Lung (tissue), 12 donors: ENCODE data around the gene CCDC82. TPM values are rescaled to one million over a fixed set of nuclear protein-coding genes. Genes with fewer than 3 reads are reported as not detected.

ENCODE experiments used
- ATAC-seq: fragments of 200-7000 bp; cut with Tn5 transposase; one replicate; pipeline ENCODE4 v1.9.1; 2020; ENCODE audit warnings: moderate number of reproducible peaks; ENCODE audit not compliant: insufficient read depth, low FRiP score
- DNase-seq, 3 donors: peaks; one replicate each; pipeline ENCODE4 v3.0.0-alpha.2; 2013 to 2017
- H3K27ac ChIP-seq, 2 donors: one replicate each; pipeline ENCODE4 v1.5.1; 2013; ENCODE audit warnings: mild to moderate bottlenecking in 2 of 2, moderate library complexity in 2 of 2, control low read depth in 1 of 2, inconsistent platforms in 1 of 2, low read depth in 1 of 2, low read length in 1 of 2
- H3K27me3 ChIP-seq, 3 donors: one replicate each; pipeline ENCODE4 v1.5.1; 2013; ENCODE audit warnings: low read length in 2 of 3; ENCODE audit not compliant: control insufficient read depth in 3 of 3, insufficient read depth in 3 of 3
- H3K36me3 ChIP-seq, 4 donors: one replicate each; pipeline ENCODE4 v1.5.1; 2013; ENCODE audit warnings: low read length in 4 of 4, mild to moderate bottlenecking in 1 of 4, moderate library complexity in 1 of 4; ENCODE audit not compliant: control insufficient read depth in 4 of 4, insufficient read depth in 4 of 4
- H3K4me1 ChIP-seq, 5 donors: one replicate each; pipeline ENCODE4 v1.5.1; 2013; ENCODE audit warnings: low read length in 5 of 5, mild to moderate bottlenecking in 2 of 5, moderate library complexity in 1 of 5; ENCODE audit not compliant: control insufficient read depth in 5 of 5, insufficient read depth in 5 of 5
- H3K4me3 ChIP-seq: one replicate; pipeline ENCODE4 v1.5.1; 2013; ENCODE audit warnings: mild to moderate bottlenecking, control low read depth, moderate library complexity
- H3K9ac ChIP-seq, 2 donors: one replicate each; pipeline ENCODE4 v1.5.1; 2013; ENCODE audit warnings: low read length in 2 of 2, control low read depth in 1 of 2; ENCODE audit not compliant: insufficient read depth in 1 of 2
- H3K9me3 ChIP-seq, 4 donors: one replicate each; pipeline ENCODE4 v1.5.1; 2013; ENCODE audit warnings: low read length in 3 of 4, mild to moderate bottlenecking in 1 of 4, moderate library complexity in 1 of 4; ENCODE audit not compliant: control insufficient read depth in 4 of 4, insufficient read depth in 3 of 4
- CTCF ChIP-seq: IDR thresholded peaks from 2 replicates; pipeline ENCODE4 v1.5.1; 2012; ENCODE audit warnings: mild to moderate bottlenecking; ENCODE audit errors: control extremely low read depth, extremely low read depth
- WGBS, 2 donors: extraction: QIAGEN DNeasy Blood & Tissue Kit; methylation state at CpG; one replicate each; pipeline ENCODE4 v1.1.7; 2013; 5-methylcytosine and 5-hydroxymethylcytosine counted together
- polyA plus RNA-seq, 2 donors: library from polyadenylated mRNA; stranded (reverse); fragments of 200-250 nt; gene quantifications; one replicate each; pipeline ENCODE4 v1.2.1, GENCODE V29; 2013
- total RNA-seq, 2 donors: library from RNA; depleted of rRNA in 1 of 2; stranded (reverse); fragments of >200 nt in 1 of 2; gene quantifications; one replicate each; pipeline ENCODE4 v1.2.1, GENCODE V29; 2014 to 2021
- donor health status: control.
- donor health status: control.
- donor health status: Bipolar disorder and iron deficiency.
- donor health status: healthy.
- donor health status: DM: yes; HTN: yes; CAD: no.

The CCDC82 gene
- total and polyA plus RNA-seq, 4 donors: 16.4 to 46.9 (median 29.2) TPM

- Histone ChIP-seq H3K27ac (no peak overlapping the region), H3K4me1 (peaks cover 0 to 14% (median 0%) of the 10 kb centered on the region in 5 donors), H3K36me3 (peaks cover 2 to 11% (median 8%) of the 10 kb centered on the region in 4 donors), H3K27me3 (no peaks in the 10 kb centered on the region), H3K4me3 (no peak overlapping the region), H3K9me3 (no peaks in the 10 kb centered on the region), H3K9ac (no peak overlapping the region)
- DNase-seq (no peak), ATAC-seq (no peak)
- 87 to 96% methylated on average over 2 of the region's 2 CpGs for WGBS, 2 donors
- TF ChIP-seq CTCF: no peak
Observed at GRCh38 chr11:96385187-96385586, 4.5 kb downstream of the CCDC82 start.

- Histone ChIP-seq H3K27ac (no peak overlapping the region), H3K27me3 (no peaks in the 10 kb centered on the region), H3K36me3 (peaks cover 2 to 16% (median 8%) of the 10 kb centered on the region in 4 donors), H3K4me3 (no peak overlapping the region), H3K9ac (no peak overlapping the region), H3K4me1 (peaks cover 0 to 14% (median 0%) of the 10 kb centered on the region in 5 donors), H3K9me3 (no peaks in the 10 kb centered on the region)
- no peak for ATAC-seq
- no peak for DNase-seq
- TF ChIP-seq CTCF: no peak
- WGBS, 2 donors: 63 to 72% methylated on average over 3 of the region's 3 CpGs
Observed at GRCh38 chr11:96384156-96384555, 5.6 kb downstream of the CCDC82 start.

- TF ChIP-seq CTCF: no peak
- no peak for DNase-seq
- no peaks in the 10 kb centered on the region for H3K4me1 ChIP-seq
- no peaks in the 10 kb centered on the region for H3K9me3 ChIP-seq
- H3K9ac ChIP-seq: no peak overlapping the region
- peaks cover 3 to 21% (median 12%) of the 10 kb centered on the region in 4 donors for H3K36me3 ChIP-seq
- H3K27ac ChIP-seq: no peak overlapping the region
- no peak overlapping the region for H3K4me3 ChIP-seq
- no peak for ATAC-seq
- 88 to 96% methylated on average over 1 of the region's 1 CpG for WGBS, 2 donors
- H3K27me3 ChIP-seq: no peaks in the 10 kb centered on the region
Observed at GRCh38 chr11:96376796-96377195, 12.9 kb downstream of the CCDC82 start.

- WGBS, 2 donors: 85 to 94% methylated on average over 4 of the region's 4 CpGs
- Histone ChIP-seq H3K36me3 (peaks cover 5 to 21% (median 15%) of the 10 kb centered on the region in 4 donors), H3K4me3 (no peak overlapping the region), H3K9me3 (peaks cover 0 to under 1% (median 0%) of the 10 kb centered on the region in 4 donors), H3K4me1 (no peaks in the 10 kb centered on the region), H3K9ac (no peak overlapping the region), H3K27me3 (no peaks in the 10 kb centered on the region), H3K27ac (no peak overlapping the region)
- ATAC-seq (no peak), DNase-seq (no peak)
- TF ChIP-seq CTCF: no peak
Observed at GRCh38 chr11:96373826-96374225, 15.9 kb downstream of the CCDC82 start.
